Ectodermal cell (in vitro differentiated cells): Measurements from ENCODE around the gene PHPT1.
"Not testable (repeated sequence)": the region's sequence is repeated elsewhere in the genome, so short reads cannot be mapped to it uniquely, and the experiment has no call there.

Experiments
- H3K27ac ChIP-seq: 2 replicates; pipeline ENCODE4 v1.7.0; 2013; ENCODE audit warnings: mild to moderate bottlenecking, low read depth, low read length; ENCODE audit not compliant: insufficient read depth, poor library complexity, severe bottlenecking
- H3K27me3 ChIP-seq: 2 replicates; pipeline ENCODE4 v1.7.0; 2013; ENCODE audit warnings: mild to moderate bottlenecking, low read length; ENCODE audit not compliant: insufficient read depth, control insufficient read depth, poor library complexity, severe bottlenecking
- H3K36me3 ChIP-seq: one replicate; pipeline ENCODE4 v1.7.0; 2013; ENCODE audit warnings: low read length; ENCODE audit not compliant: control insufficient read depth, insufficient read depth
- H3K4me1 ChIP-seq: one replicate; pipeline ENCODE4 v1.7.0; 2013; ENCODE audit warnings: low read length; ENCODE audit not compliant: control insufficient read depth, insufficient read depth
- H3K4me3 ChIP-seq: 2 replicates; pipeline ENCODE4 v1.7.0; 2013; ENCODE audit warnings: low read depth, low read length, control low read depth; ENCODE audit not compliant: insufficient read depth
- H3K9me3 ChIP-seq: 2 replicates; pipeline ENCODE4 v1.7.0; 2013; ENCODE audit warnings: mild to moderate bottlenecking, low read length, moderate library complexity; ENCODE audit not compliant: control insufficient read depth
- WGBS, 2 experiments: methylation state at CpG; one replicate each; pipeline ENCODE4 v1.1.7; 2013; ENCODE audit warnings: missing lambda C conversion rate in 2 of 2; 5-methylcytosine and 5-hydroxymethylcytosine counted together

PHPT1 gene

DNA sequence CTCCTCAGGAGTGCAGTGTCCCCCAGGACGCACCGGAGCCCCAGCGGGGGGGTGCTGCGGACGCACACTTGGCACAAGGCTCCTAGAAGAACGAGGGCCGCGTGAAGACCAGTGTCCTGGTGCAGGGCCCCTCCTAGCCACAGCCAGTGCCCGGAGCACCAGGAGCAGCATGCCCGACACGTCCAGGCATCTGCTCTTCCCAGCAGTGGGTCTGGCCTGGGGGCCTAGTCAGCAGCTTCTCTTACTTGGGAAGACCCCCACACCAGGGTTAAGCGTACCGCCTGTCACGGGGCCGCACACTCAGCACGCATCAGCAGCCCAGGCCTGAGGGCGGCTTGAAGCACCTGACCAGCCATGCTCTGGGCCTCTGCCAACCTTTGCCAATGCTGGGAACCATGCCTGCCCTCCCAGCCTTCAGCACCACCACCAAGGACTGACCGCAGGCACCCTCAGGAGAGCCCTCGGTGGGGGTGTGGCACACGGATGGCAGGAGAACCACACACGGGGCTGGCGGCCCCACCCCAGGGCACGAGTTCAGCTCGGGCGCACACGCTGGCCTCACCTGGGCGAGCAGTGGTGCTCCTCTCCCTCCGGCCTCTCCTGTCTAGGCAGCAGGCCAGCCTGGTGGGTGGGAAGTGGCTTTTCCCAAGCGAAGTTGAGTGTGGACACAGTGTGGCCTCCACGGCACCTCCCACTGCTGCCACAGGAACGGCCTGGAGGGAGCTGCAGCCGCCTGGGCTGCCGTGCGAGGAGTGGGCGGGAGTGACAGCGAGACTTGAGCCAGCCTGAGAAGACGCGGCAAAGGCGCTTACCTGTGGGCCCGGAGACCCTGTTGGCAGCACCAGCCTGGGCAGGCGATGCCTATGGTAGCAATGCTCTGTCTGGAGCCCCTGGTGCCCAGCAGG is 19.0 kb upstream of the PHPT1 start:
- WGBS, 2 experiments = 94 to 95% methylated on average over 41 of the region's 41 CpGs
- Histone ChIP-seq H3K4me3 (no peak overlapping the region), H3K36me3 (peaks cover 30% of the 10 kb centered on the region)

DNA sequence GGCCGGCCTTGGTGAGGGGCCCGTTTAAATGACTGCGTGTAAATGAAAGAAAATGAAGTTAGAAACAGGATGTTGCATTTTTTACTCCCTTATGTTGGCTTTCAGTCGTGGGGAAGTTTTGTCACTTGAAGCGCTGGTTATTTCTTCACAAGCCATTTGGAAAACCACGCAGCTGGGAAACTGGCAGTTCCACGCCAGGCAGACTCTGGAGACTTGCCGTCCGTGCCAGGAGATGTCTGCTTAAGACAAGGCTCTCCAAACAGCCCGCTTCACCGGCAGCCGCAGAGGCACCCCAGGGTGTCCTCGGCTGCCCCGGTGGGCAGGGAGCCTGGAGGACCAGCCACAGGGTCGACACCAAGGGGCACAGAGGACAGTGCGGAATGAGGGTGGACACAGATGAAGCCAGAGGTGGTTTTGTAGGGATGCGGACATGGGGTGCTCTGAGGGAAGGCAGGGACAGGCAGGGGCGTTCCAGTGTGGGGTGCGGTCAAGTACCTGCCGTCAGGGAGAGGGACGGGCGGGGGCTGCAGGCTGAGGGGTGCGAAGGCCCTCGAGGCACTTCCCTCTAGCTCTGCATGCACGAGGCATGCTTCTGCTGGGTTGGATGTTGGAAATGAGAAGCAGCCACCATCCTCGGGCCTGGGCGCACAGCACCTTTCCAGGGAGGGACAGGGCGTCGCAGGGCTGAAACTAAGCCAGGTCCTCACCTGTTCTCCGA is 18.0 kb upstream of the PHPT1 start:
- H3K4me1 ChIP-seq = no peaks in the 10 kb centered on the region
- peaks cover 32% of the 10 kb centered on the region for H3K36me3 ChIP-seq
- H3K27ac ChIP-seq = no peak overlapping the region
- no peaks in the 10 kb centered on the region for H3K9me3 ChIP-seq
- 96 to 97% methylated on average over 30 of the region's 30 CpGs for WGBS, 2 experiments
- H3K27me3 ChIP-seq = no peaks in the 10 kb centered on the region
- H3K4me3 ChIP-seq = no peak overlapping the region

More for the DNA sequence above, 19.0 kb upstream of the PHPT1 start:
- no peaks in the 10 kb centered on the region for H3K27me3 ChIP-seq
- H3K27ac ChIP-seq = no peak overlapping the region
- no peaks in the 10 kb centered on the region for H3K4me1 ChIP-seq
- no peaks in the 10 kb centered on the region for H3K9me3 ChIP-seq

DNA sequence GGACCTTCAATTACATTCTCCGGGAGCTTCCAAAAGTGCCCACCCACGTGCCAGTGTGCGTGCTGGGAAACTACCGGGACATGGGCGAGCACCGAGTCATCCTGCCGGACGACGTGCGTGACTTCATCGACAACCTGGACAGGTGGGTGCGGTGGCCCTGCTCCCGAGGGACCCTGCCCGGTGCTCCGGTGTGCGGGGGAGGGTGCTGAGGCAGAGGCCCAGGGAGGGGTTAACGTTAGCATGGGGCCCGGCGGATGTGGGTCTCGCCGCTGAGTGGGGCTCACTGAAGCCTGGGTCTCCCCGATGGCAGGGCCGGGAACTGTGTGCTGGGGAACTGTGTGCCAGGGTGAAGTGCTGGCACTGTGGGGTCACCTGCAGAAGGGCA is 17.5 kb upstream of the PHPT1 start:
- Histone ChIP-seq H3K36me3 (peaks cover 32% of the 10 kb centered on the region), H3K4me1 (no peaks in the 10 kb centered on the region)
- 96% methylated on average over 23 of the region's 23 CpGs for WGBS, 2 experiments

DNA sequence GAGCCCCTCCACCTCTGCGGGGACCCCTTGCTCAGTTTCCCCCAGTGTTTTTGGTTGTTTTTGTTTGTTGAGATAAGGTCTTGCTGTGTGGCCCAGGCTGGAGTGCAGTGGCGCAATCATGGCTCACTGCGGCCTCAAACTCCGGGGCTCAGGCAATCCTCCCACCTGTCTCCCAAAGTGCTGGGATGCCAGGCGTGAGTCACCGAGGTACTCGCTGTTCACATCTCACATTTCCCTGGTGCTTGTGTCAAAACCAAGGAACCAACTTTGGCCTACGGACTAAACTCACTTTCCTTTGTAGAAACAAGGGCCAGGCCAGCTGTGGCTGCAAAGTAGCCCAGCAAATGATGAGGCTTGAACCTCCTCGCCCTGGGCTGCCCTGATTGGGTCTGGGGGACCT is 16.6 kb upstream of the PHPT1 start:
- WGBS, 2 experiments = 95 to 96% methylated on average over 9 of the region's 9 CpGs
- no peaks in the 10 kb centered on the region for H3K27me3 ChIP-seq
- peaks cover 32% of the 10 kb centered on the region for H3K36me3 ChIP-seq
- H3K4me3 ChIP-seq = no peak overlapping the region
- H3K27ac ChIP-seq = no peak overlapping the region
- H3K4me1 ChIP-seq = no peaks in the 10 kb centered on the region
- no peaks in the 10 kb centered on the region for H3K9me3 ChIP-seq

More for the DNA sequence above, 17.5 kb upstream of the PHPT1 start:
- Histone ChIP-seq H3K4me3 (no peak overlapping the region), H3K9me3 (no peaks in the 10 kb centered on the region), H3K27ac (no peak overlapping the region), H3K27me3 (no peaks in the 10 kb centered on the region)

DNA sequence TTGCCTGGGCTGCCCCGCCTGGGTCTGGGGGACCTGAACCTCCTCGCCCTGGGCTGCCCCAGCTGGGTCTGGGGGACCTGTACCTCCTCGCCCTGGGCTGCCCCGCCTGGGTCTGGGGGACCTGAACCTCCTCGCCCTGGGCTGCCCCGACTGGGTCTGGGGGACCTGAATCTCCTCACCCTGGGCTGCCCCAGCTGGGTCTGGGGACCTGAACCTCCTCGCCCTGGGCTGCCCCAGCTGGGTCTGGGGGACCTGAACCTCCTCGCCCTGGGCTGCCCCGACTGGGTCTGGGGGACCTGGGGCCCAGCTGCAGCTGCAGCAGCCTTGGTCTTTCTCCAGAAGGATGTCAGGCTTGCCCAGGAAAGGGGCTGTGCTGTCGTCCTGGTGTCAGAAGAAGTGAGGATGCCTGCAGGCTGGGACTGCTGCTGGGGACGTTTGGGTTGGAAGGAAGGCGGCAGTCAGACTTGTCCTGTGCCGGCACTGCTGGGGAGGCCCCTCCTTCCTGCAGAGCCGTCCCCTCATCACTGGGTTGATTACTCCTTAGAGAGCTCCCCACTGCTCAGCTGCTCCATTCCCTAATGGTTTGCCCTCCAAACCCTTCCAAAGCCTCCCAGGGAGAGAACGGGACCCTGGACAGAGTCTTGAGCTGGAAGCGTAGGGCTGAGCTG is 15.7 kb upstream of the PHPT1 start:
- not testable (repeated sequence) for H3K9me3 ChIP-seq, H3K4me1 ChIP-seq, H3K4me3 ChIP-seq, H3K27me3 ChIP-seq, H3K27ac ChIP-seq
- WGBS, 2 experiments = 90 to 93% methylated on average over 16 of the region's 16 CpGs
- H3K36me3 ChIP-seq = peaks cover 34% of the 10 kb centered on the region

DNA sequence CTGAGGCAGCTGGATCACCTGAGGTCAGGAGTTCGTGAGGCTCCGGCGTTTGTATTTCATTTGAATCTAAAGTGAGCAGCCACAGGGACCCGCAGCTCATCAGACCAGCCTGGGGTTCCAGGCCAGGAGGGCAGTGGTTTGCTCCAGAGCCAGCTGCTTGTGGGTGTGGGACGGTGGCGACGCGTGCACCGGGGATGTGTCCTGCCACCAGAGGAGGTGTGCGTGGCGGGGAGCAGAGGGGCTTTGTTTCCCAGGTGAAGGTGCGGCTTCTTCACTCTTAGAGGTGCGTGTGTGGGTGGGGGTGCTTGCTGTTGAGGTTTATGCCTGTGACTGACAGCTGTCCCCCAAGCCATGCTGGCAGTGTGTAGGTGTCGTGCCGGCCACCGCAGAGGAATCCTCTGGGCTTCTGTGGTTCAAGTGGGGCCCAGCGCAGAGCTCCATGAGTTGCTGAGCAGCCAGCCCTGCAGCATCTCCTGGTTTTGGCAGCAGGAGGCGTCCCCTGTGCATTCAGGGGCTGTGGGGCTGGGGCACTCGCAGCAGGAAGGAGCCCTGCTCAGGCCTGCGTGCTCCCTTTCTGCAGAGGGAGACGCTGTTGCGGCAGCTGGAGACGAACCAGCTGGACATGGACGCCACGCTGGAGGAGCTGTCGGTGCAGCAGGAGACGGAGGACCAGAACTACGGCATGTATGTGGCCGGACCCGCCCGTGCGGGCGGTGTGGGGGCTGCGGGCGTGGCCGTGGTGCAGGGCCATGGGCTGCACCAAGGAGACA is 13.9 kb upstream of the PHPT1 start:
- H3K27ac ChIP-seq = no peak overlapping the region
- no peaks in the 10 kb centered on the region for H3K9me3 ChIP-seq
- H3K27me3 ChIP-seq = no peaks in the 10 kb centered on the region
- 95 to 96% methylated on average over 36 of the region's 36 CpGs for WGBS, 2 experiments
- peaks cover 20% of the 10 kb centered on the region for H3K36me3 ChIP-seq
- peaks cover 16% of the 10 kb centered on the region for H3K4me1 ChIP-seq
- no peak overlapping the region for H3K4me3 ChIP-seq

DNA sequence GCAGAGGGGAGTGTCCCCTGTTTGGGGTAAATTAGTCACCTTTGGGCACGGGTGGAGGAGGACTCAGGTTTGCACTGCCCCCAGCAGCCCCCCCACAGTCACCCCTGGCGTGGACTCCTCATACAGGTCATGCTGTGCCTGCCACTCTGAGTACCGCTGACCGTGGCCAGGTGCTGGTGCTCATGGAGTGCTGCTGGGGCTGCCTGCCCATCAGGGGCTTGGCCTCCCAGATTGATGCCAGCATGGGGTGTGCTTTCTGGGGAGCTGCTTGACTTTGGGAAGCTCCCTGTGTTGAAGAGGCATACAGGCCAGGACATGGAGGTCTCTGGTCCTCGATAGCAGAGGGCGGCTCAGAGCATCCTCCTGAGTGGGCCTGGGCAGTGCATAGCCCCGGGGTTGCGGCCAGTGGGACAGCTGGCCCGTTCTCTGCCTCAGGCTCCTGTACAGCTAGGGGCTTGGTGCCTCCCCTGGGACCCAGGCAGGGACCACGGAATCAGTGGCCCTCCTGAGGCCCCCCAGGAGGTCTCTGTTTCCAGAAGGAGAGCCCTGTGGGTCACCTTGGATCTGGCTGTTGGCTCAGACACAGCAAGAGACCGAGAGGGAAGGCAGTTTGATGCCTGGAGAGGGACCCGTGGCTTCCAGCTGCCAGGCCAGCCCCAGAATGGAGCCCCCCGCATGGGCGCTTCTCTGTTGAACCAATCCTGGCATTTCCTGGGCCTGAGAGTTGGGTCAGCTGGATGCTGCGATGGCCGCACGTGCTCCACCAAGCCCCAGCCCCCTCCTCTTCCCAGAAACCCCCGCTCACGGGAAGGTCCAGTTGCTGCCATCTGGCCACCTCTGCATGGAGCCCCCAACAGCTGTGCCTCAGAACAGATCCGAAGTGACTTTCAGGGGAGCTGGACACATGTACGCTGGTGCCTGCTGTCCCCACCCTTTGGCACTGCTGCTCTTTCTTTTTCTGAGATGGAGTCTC is 13.0 kb upstream of the PHPT1 start:
- 91% methylated on average over 21 of the region's 21 CpGs for WGBS, 2 experiments
- Histone ChIP-seq H3K4me3 (no peak overlapping the region), H3K9me3 (no peaks in the 10 kb centered on the region), H3K27me3 (no peaks in the 10 kb centered on the region), H3K4me1 (peaks cover 24% of the 10 kb centered on the region), H3K27ac (no peak overlapping the region), H3K36me3 (peaks cover 17% of the 10 kb centered on the region)

DNA sequence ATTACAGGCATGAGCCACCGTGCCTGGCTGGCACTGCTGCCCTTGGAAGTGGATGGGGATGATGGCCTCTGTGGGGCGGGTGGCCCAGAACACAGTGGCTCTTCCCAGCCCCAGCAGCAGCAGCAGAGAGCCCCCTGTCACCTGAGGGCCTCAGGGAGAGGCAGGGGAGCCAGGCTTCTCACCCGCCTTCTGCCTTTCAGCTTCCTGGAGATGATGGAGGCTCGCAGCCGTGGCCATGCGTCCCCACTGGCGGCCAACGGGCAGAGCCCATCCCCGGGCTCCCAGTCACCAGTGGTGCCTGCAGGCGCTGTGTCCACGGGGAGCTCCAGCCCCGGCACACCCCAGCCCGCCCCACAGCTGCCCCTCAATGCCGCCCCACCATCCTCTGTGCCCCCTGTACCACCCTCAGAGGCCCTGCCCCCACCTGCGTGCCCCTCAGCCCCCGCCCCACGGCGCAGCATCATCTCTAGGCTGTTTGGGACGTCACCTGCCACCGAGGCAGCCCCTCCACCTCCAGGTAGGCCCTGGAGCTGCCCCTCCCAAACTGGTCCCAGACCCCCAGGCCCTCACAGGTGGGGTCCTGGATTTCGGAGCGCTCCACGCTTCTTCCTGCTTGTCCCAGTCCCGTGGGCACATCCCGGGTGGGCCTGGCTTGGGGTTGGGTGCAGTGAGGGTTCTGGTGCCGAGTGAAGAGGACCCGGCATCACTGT is 11.9 kb upstream of the PHPT1 start:
- H3K4me1 ChIP-seq = peaks cover 35% of the 10 kb centered on the region
- no peak overlapping the region for H3K27ac ChIP-seq
- WGBS, 2 experiments = 92 to 93% methylated on average over 27 of the region's 27 CpGs
- H3K4me3 ChIP-seq = no peak overlapping the region
- no peaks in the 10 kb centered on the region for H3K9me3 ChIP-seq
- H3K36me3 ChIP-seq = peaks cover 10% of the 10 kb centered on the region
- no peaks in the 10 kb centered on the region for H3K27me3 ChIP-seq
